ENCODE results near the gene SPSB1.

GRCh38 chr1:9317072-9317471 lies 24.4 kb downstream of the SPSB1 start:
- TF ChIP-seq CTCF (IDR thresholded peaks at IDR 0.05) (no peak), POLR2A (IDR thresholded peaks at IDR 0.05) (no peak), EP300 (IDR thresholded peaks at IDR 0.05) (no peak)
